Omental fat pad (tissue), 4 donors: Measurements from ENCODE around the gene SLC1A7. TPM values are rescaled to one million over a fixed set of nuclear protein-coding genes. Genes with fewer than 3 reads are reported as not detected.

Source experiments
- ATAC-seq: fragments of 150-250 bp; one replicate; pipeline ENCODE4 v1.9.1; 2016; ENCODE audit warnings: mild to moderate bottlenecking, moderate library complexity; ENCODE audit not compliant: low FRiP score
- DNase-seq: peaks from one replicate; pipeline ENCODE4 v3.0.0-alpha.2; 2019; ENCODE audit warnings: low spot score
- total RNA-seq, 4 donors: library from RNA; depleted of rRNA; stranded (reverse); fragments of >200 nt; gene quantifications; one replicate each; pipeline ENCODE4 v1.1.0, GENCODE V29; 2016
- TF ChIP-seq, protein P1 (sequence below), 3 donors: fragments of 450-650 bp; IDR thresholded peaks; one replicate each; pipeline ENCODE4 v1.5.1; 2016 to 2017; ENCODE audit warnings: antibody characterized with exemption in 3 of 3, mild to moderate bottlenecking in 3 of 3, moderate library complexity in 2 of 3

The SLC1A7 gene
- total RNA-seq, 4 donors from 2014 or later: 0.19 to 0.63 (median 0.48) TPM; not detected in 1

DNA sequence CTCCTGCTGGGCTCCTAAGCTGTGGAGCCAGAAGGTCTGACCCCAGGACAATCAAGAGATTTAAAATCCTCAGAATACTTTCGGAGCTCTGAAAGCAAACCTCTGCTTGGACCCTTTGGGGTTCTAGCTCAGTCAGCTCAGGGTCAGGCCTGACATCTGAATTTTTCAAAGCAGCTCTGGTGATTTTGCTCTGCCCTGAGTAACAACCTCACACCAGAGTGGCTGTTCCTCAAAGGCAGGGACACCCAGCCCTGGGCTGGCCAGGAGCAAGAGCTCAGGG lies 11.9 kb downstream of the SLC1A7 start:
- no peak for ATAC-seq
- peak; percentile 10 for DNase-seq
- TF ChIP-seq, protein P1, sequence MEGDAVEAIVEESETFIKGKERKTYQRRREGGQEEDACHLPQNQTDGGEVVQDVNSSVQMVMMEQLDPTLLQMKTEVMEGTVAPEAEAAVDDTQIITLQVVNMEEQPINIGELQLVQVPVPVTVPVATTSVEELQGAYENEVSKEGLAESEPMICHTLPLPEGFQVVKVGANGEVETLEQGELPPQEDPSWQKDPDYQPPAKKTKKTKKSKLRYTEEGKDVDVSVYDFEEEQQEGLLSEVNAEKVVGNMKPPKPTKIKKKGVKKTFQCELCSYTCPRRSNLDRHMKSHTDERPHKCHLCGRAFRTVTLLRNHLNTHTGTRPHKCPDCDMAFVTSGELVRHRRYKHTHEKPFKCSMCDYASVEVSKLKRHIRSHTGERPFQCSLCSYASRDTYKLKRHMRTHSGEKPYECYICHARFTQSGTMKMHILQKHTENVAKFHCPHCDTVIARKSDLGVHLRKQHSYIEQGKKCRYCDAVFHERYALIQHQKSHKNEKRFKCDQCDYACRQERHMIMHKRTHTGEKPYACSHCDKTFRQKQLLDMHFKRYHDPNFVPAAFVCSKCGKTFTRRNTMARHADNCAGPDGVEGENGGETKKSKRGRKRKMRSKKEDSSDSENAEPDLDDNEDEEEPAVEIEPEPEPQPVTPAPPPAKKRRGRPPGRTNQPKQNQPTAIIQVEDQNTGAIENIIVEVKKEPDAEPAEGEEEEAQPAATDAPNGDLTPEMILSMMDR (IDR thresholded peaks at IDR 0.05): no peak

DNA sequence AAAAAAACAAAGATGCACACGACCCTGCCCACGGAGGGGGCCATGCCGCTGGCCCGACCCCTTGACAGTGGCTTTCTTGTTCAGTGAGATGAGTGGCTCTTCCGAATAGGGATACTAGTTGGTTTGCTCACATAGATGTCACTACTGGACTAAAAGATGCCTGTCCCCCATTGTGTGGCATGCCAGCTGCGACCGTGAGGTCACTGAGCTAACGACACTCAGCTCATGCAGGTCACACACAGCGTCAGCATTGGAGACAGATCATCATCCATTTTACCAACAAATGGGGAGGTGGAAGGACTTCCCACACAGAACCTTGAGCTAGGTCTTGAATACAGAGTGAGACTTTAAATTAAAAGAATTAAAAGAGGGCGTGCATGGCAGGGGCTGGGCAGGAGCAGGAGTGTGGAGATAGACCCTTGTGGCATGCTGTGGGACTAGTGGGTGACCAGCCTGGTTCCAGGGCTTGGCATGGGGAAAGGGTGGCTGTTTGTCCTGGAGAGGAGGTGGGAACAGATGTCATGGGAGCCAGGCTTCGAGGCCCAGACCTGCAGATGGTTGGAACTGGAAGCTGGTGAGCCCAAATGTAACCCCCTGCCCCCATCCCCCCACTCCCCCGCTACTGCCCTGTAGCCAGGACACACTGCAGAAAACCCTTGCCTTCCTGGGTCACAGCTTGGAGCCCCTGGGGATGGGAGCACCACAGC lies 12.4 kb downstream of the SLC1A7 start:
- no peak for DNase-seq
- no peak for ATAC-seq
- TF ChIP-seq, protein P1 (IDR thresholded peaks at IDR 0.05): no peak

DNA sequence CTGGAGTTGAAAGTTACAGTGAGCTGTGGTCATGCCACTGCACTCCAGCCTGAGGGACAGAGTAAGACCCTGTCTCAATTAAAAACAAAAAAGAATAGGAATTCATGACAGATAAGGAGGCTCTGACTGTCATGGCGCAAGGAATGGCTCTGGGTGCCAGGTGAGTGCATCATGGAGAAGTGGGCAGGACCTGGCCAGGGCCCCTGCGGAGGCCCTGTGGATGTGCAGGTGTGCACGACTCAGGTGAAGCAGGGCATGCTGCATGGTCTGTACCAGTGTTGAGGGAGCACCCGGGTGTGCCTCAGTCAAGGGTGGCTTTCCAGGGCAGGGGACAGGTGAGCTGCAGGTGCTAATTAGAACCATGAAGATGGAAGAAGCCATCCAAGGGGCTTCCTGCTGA lies 14.0 kb downstream of the SLC1A7 start:
- no peak for DNase-seq
- no peak for ATAC-seq
- TF ChIP-seq, protein P1 (IDR thresholded peaks at IDR 0.05): no peak

DNA sequence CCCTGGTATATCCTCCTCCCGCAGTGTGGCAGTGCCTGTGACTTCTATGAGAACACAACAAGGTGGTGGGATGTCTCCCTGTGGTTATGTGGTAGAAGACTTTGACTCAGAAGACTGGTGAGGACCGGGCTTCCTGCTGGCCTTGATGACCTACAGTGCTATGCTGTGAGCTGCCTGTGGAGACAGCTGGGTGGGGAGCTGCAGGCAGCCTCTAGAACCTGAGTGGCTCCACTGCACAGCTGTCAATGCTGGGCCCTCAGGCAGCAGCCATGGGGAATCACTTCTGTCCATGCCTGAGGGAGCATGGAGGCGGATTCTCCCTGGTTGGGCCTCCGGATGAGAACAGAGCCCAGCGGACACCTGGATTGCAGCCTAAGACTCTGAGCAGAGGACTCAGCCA lies 14.9 kb downstream of the SLC1A7 start:
- TF ChIP-seq, protein P1 (IDR thresholded peaks at IDR 0.05): no peak
- no peak for ATAC-seq
- no peak for DNase-seq

DNA sequence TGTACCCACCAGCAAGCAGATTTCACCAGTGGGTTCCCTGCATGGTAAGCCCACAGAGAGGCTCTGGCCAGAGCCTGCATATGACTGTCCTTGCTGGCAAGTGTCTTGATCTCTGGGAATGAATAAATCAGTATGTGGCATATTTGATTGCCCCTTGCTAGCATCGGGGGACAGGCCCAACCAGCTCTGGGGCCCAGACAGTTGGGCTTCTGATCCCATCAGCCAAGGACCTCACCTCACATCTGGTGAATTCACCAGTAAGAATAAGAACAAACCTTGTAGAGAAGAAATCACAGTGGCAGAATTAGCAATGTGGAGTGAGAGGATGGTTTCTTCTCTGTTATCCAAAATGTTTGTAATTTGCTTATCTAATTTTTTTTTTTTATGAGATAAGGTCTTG lies 15.9 kb downstream of the SLC1A7 start:
- TF ChIP-seq, protein P1 (IDR thresholded peaks at IDR 0.05): no peak
- DNase-seq: no peak
- ATAC-seq: no peak

DNA sequence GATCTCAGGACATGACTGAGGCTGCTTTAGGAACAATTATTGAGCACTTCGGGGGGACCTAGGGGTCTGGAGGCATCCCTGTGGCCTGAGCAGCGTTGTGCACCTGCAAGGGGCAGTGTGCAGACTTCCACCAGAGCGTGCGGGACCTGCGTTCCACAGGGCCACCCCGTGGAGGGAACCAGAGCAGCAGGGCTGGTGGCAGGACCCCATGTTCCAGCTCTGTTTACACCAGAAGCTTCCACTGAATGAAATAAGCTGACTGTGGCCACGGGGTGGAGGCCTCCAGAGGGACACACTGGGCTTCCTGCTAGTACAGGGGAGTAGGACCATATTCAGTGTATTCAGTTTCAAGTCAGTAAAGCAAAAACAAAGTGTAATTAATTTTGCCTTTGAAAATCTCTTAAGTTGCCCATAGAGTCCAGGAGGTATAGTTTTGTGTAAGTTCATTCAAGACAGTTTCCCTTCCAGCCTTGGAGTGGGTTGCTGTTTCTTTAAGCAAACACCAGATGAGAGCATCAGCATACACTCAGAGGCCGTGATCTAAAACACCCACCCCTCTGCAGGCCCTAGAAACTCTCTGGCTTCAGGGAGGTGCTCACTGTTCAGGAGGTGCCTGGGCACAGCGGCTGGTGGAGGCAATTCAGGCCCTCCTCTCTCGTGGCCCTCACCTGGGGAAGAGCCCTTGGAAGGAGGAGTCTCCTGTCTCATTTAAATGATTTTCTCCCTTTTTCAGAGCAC lies 16.6 kb downstream of the SLC1A7 start:
- ATAC-seq: no peak

More for the DNA sequence above, 16.6 kb downstream of the SLC1A7 start:
- TF ChIP-seq, protein P1 (IDR thresholded peaks at IDR 0.05): no peak
- DNase-seq: no peak
